Measurements from ENCODE around the gene ELK3.

- TF ChIP-seq CTCF (conservative IDR thresholded peaks at IDR 0.05 in 1 of 2, IDR thresholded peaks at IDR 0.05 in 1 of 2; ENCODE audit: extremely low read depth in 1 of 2, insufficient read depth in 1 of 2, low read depth in 1 of 2, low read length in 2 of 2) (no peak), EZH2 (IDR thresholded peaks at IDR 0.05; ENCODE audit: borderline replicate concordance, low read length) (no peak)
Measured at GRCh38 chr12:96295532-96296160, 101.5 kb downstream of the ELK3 start.

Measured in mammary epithelial cell (primary cell).